GM12878 (cell line): Measurements from ENCODE around the gene TRIM56.

Source experiments
- BACH1 ChIP-seq: fragments of 450-650 bp; IDR thresholded peaks from 2 replicates; pipeline ENCODE4 v1.6.1; 2017; ENCODE audit warnings: mild to moderate bottlenecking, borderline replicate concordance
- CBX5 ChIP-seq: sonication (generic); IDR thresholded peaks from 2 replicates; pipeline ENCODE4 v1.6.1; 2016; ENCODE audit warnings: low read depth, moderate library complexity, mild to moderate bottlenecking, inconsistent platforms
- CHD2 ChIP-seq: IDR thresholded peaks from 2 replicates; pipeline ENCODE4 v1.6.1; 2011; ENCODE audit warnings: low read depth, low read length, improper control_type of control experiment, borderline replicate concordance
- CTCF ChIP-seq, 3 experiments: IDR thresholded peaks in 2 of 3; conservative IDR thresholded peaks in 1 of 3; 2 replicates each; pipeline ENCODE4 v1.5.1; 2011; ENCODE audit warnings: low read depth in 3 of 3, low read length in 3 of 3, mild to moderate bottlenecking in 3 of 3, control low read depth in 2 of 3, moderate library complexity in 2 of 3, inconsistent platforms in 1 of 3, mixed read lengths in 1 of 3; ENCODE audit not compliant: control insufficient read depth in 2 of 3, insufficient read depth in 1 of 3; ENCODE audit errors: extremely low read depth in 1 of 3
- EZH2 ChIP-seq: IDR thresholded peaks from 2 replicates; pipeline ENCODE4 v1.6.1; 2012; ENCODE audit warnings: low read depth, mild to moderate bottlenecking, control low read depth, inconsistent platforms, low read length, borderline replicate concordance; ENCODE audit not compliant: control insufficient read depth
- MAX ChIP-seq: IDR thresholded peaks from 2 replicates; pipeline ENCODE4 v1.6.1; 2012; ENCODE audit warnings: low read depth, low read length, improper control_type of control experiment
- SMC3 ChIP-seq: IDR thresholded peaks from 2 replicates; pipeline ENCODE4 v1.6.1; 2011; ENCODE audit warnings: low read length, improper control_type of control experiment, borderline replicate concordance
- TBL1XR1 ChIP-seq: IDR thresholded peaks from 2 replicates; pipeline ENCODE4 v1.6.1; 2012; ENCODE audit warnings: low read depth, low read length, improper control_type of control experiment
- TCF12 ChIP-seq: IDR thresholded peaks from 2 replicates; pipeline ENCODE4 v1.6.1; 2011; ENCODE audit warnings: low read depth, mild to moderate bottlenecking, low read length
- USF1 ChIP-seq: IDR thresholded peaks from 2 replicates; pipeline ENCODE4 v1.6.1; 2011; ENCODE audit warnings: borderline replicate concordance, low read depth, mild to moderate bottlenecking, moderate library complexity, mixed read lengths, low read length; ENCODE audit not compliant: insufficient read depth; ENCODE audit errors: extremely low read length
- YBX1 ChIP-seq: fragments of 450-650 bp; IDR thresholded peaks from 2 replicates; pipeline ENCODE4 v1.6.1; 2016; ENCODE audit warnings: antibody characterized with exemption

- TF ChIP-seq CTCF (IDR thresholded peaks at IDR 0.05 in 2 of 3, conservative IDR thresholded peaks at IDR 0.05 in 1 of 3; ENCODE audit: control insufficient read depth in 2 of 3, extremely low read depth in 1 of 3, insufficient read depth in 1 of 3, low read depth in 3 of 3, low read length in 3 of 3) (no peak), YBX1 (no peak), CBX5 (no peak), BACH1 (no peak), MAX (no peak), EZH2 (no peak), TBL1XR1 (no peak), SMC3 (no peak), CHD2 (no peak), TCF12 (no peak), USF1 (no peak)
Observed at GRCh38 chr7:101089876-101090275, 4.6 kb downstream of the TRIM56 start.
